Gastrocnemius medialis (tissue), 4 donors: Measurements from ENCODE around the gene LAMP1.

ENCODE experiments used
- CTCF ChIP-seq, 5 experiments: fragments of 450-650 bp in 3 of 5; fragments of 200-600 bp in 2 of 5; sonication (generic) in 2 of 5; IDR thresholded peaks in 4 of 5; conservative IDR thresholded peaks in 1 of 5; 1 replicate in 4 of 5; 2 replicates in 1 of 5; pipeline ENCODE4 v1.5.1; 2016 to 2019; ENCODE audit warnings: antibody characterized with exemption in 5 of 5, mild to moderate bottlenecking in 3 of 5, moderate library complexity in 3 of 5
- POLR2A ChIP-seq, 2 donors: fragments of 450-650 bp; IDR thresholded peaks; one replicate each; pipeline ENCODE4 v1.6.1; 2017; ENCODE audit warnings: antibody characterized with exemption in 2 of 2, mild to moderate bottlenecking in 2 of 2, moderate library complexity in 2 of 2

- no peak for TF ChIP-seq CTCF (IDR thresholded peaks at IDR 0.05 in 4 of 5, conservative IDR thresholded peaks at IDR 0.05 in 1 of 5)
- no peak for TF ChIP-seq POLR2A (IDR thresholded peaks at IDR 0.05)
These were observed 59.6 kb downstream of the LAMP1 start for GRCh38 chr13:113356596-113356995.
